Upper lobe of left lung (tissue), 6 donors: ENCODE measurements around the gene SMIM14. TPM values are rescaled to one million over a fixed set of nuclear protein-coding genes. Genes with fewer than 3 reads are reported as not detected.

ENCODE experiments used
- ATAC-seq, 2 donors: fragments of 200-7000 bp; cut with Tn5 transposase; one replicate each; pipeline ENCODE4 v1.9.1; 2022; ENCODE audit warnings: mild to moderate bottlenecking in 2 of 2, moderate library complexity in 2 of 2; ENCODE audit not compliant: low FRiP score in 2 of 2
- DNase-seq, 2 donors: peaks; one replicate each; pipeline ENCODE4 v3.0.0-alpha.2; 2019 to 2020
- H3K27ac ChIP-seq, 4 donors: fragments of 200-600 bp; sonication (generic); one replicate each; pipeline ENCODE4 v1.5.1; 2016 to 2019
- H3K27me3 ChIP-seq, 4 donors: fragments of 200-600 bp; sonication (generic); one replicate each; pipeline ENCODE4 v1.5.1; 2017 to 2019
- H3K36me3 ChIP-seq, 4 donors: fragments of 200-600 bp; sonication (generic); one replicate each; pipeline ENCODE4 v1.5.1; 2016 to 2019
- H3K4me1 ChIP-seq, 4 donors: fragments of 200-600 bp; sonication (generic); one replicate each; pipeline ENCODE4 v1.5.1; 2018 to 2019
- H3K4me3 ChIP-seq, 4 donors: fragments of 200-600 bp; sonication (generic); one replicate each; pipeline ENCODE4 v1.5.1; 2017 to 2019; ENCODE audit warnings: mild to moderate bottlenecking in 2 of 4, moderate library complexity in 1 of 4
- H3K9me3 ChIP-seq, 4 donors: fragments of 200-600 bp; sonication (generic); one replicate each; pipeline ENCODE4 v1.5.1; 2018 to 2019
- EP300 ChIP-seq, 4 donors: sonication (generic); formaldehyde crosslinking; IDR thresholded peaks; one replicate each; pipeline ENCODE4 v1.5.1; 2017; ENCODE audit warnings: antibody characterized with exemption in 4 of 4, control low read depth in 2 of 4
- POLR2A ChIP-seq, 4 donors: fragments of 450-650 bp; IDR thresholded peaks; one replicate each; pipeline ENCODE4 v1.5.1; 2016 to 2017; ENCODE audit warnings: antibody characterized with exemption in 4 of 4, mild to moderate bottlenecking in 2 of 4
- POLR2AphosphoS5 ChIP-seq, 2 donors: sonication (generic); formaldehyde crosslinking; IDR thresholded peaks; one replicate each; pipeline ENCODE4 v1.5.1; 2017; ENCODE audit warnings: antibody characterized with exemption in 2 of 2
- WGBS, 2 donors: methylation state at CpG; one replicate each; pipeline ENCODE4 v1.1.5; 2017 to 2018; 5-methylcytosine and 5-hydroxymethylcytosine counted together
- total RNA-seq, 6 donors: library from RNA; depleted of rRNA in 4 of 6; stranded (reverse); fragments of >200 nt in 4 of 6; gene quantifications; one replicate each; pipeline versions ENCODE4 v1.1.0 to v1.2.1, GENCODE V29; 2016 to 2021
- TF ChIP-seq, protein P1 (sequence below), 6 experiments: fragments of 450-650 bp in 4 of 6; fragments of 200-600 bp in 2 of 6; sonication (generic) in 2 of 6; IDR thresholded peaks; one replicate each; pipeline ENCODE4 v1.5.1; 2016 to 2019; ENCODE audit warnings: antibody characterized with exemption in 6 of 6
- donor health status: DM: no; HTN: no; CAD: no; lungs with moderate emphysema.
- donor health status: DM: no; HTN: yes; CAD: no; lungs with severe emphysema.

SMIM14 gene
- total RNA-seq, 6 donors from 2014 or later, result 24.1 to 80.5 (median 40.4) TPM

DNA sequence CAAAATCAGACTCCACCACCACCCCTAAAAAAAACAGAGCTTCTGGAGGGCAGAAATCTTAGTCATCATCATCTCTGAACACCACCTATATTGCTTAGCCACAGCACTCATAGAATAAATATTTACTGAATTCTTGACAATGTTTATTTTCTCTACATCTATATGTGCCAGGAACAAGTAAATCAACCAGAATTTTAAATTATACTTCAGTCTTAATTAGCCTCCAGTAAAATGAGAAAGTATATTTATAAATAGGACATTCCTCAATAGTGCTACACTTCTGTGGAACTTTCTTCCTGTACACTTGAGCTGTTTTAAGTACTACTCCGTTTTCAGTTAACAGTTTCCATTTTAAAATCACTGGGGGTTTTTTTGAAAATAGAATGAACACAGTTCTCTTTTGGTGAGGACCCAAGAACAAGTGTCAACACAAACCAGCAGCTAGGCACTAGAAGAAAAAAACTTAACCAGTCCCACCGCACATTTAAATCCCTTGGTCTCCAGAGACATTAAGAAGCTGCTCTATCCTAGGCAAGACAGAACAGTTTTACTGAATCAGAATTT is 25.5 kb downstream of the SMIM14 start:
- Histone ChIP-seq H3K4me3 (no peak overlapping the region), H3K9me3 (no peaks in the 10 kb centered on the region), H3K4me1 (peaks cover 0 to 19% (median 9%) of the 10 kb centered on the region in 4 donors), H3K36me3 (peaks cover 0 to 13% (median 0%) of the 10 kb centered on the region in 4 donors), H3K27ac (peak overlapping the region in 2 of 4 donors; percentile 34 to 55), H3K27me3 (no peaks in the 10 kb centered on the region)
- 25 to 37% methylated on average over 2 of the region's 2 CpGs for WGBS, 2 donors
- no peak for ATAC-seq
- no peak for DNase-seq
- TF ChIP-seq POLR2A (IDR thresholded peaks at IDR 0.05) (no peak), EP300 (IDR thresholded peaks at IDR 0.05) (no peak), POLR2AphosphoS5 (IDR thresholded peaks at IDR 0.05) (no peak)
- TF ChIP-seq, protein P1, sequence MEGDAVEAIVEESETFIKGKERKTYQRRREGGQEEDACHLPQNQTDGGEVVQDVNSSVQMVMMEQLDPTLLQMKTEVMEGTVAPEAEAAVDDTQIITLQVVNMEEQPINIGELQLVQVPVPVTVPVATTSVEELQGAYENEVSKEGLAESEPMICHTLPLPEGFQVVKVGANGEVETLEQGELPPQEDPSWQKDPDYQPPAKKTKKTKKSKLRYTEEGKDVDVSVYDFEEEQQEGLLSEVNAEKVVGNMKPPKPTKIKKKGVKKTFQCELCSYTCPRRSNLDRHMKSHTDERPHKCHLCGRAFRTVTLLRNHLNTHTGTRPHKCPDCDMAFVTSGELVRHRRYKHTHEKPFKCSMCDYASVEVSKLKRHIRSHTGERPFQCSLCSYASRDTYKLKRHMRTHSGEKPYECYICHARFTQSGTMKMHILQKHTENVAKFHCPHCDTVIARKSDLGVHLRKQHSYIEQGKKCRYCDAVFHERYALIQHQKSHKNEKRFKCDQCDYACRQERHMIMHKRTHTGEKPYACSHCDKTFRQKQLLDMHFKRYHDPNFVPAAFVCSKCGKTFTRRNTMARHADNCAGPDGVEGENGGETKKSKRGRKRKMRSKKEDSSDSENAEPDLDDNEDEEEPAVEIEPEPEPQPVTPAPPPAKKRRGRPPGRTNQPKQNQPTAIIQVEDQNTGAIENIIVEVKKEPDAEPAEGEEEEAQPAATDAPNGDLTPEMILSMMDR (IDR thresholded peaks at IDR 0.05), result no peak

DNA sequence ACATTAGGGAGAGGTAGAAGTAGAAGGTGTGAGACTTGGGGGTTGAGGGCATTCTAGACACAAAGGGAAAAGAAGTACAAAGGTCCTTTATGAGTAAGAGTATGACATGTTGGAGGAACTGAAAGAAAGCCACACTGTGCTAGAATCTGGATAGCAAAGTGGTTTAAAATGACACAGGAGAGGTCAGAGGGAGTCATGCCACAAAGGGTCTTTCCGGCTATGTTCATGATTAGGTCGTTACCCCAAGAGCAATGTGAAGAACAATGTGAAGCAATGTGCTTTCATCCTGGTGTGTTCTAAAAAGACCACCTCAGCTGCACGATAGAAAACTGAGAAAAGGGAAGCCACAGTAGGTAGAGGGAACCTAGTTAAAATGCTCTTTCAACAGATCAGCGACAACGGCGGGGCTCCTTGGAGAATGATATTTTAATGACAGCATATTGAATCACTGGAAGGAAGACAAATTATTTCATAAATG is 29.2 kb downstream of the SMIM14 start:
- Histone ChIP-seq H3K4me1 (peaks cover 0 to 16% (median 8%) of the 10 kb centered on the region in 4 donors), H3K9me3 (no peaks in the 10 kb centered on the region), H3K27ac (no peak overlapping the region), H3K27me3 (no peaks in the 10 kb centered on the region), H3K4me3 (no peak overlapping the region), H3K36me3 (peaks cover 0 to 25% (median 3%) of the 10 kb centered on the region in 4 donors)
- 77 to 79% methylated on average over 6 of the region's 6 CpGs for WGBS, 2 donors
- ATAC-seq (peak in 1 of 2 donors; percentile 64), DNase-seq (no peak)
- TF ChIP-seq POLR2AphosphoS5 (IDR thresholded peaks at IDR 0.05) (no peak), EP300 (IDR thresholded peaks at IDR 0.05) (no peak), POLR2A (IDR thresholded peaks at IDR 0.05) (no peak)
- TF ChIP-seq, protein P1 (IDR thresholded peaks at IDR 0.05), result no peak

DNA sequence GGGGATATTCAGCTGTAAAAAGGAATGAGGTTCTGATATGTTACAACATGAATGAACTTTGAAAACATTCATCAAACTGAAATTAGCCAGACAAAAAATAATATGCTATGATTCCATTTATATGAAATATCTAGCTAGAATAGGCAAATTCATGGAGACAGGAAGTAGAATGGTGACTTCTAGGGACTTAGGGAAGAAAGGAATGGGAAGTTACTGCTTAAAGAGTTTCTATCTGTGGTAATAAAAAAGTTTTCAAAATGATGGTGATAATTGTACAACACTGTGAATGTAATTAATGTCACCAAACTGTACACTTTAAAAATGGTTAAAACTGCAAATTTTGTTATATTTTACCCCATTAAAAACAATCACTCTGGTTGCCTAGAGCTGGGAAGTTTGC is 30.2 kb downstream of the SMIM14 start:
- DNase-seq (no peak), ATAC-seq (no peak)
- H3K4me3 ChIP-seq, result no peak overlapping the region
- no peak for TF ChIP-seq POLR2AphosphoS5 (IDR thresholded peaks at IDR 0.05)
- TF ChIP-seq POLR2A (IDR thresholded peaks at IDR 0.05), result no peak
- TF ChIP-seq EP300 (IDR thresholded peaks at IDR 0.05), result no peak
- TF ChIP-seq, protein P1 (IDR thresholded peaks at IDR 0.05), result no peak
- H3K9me3 ChIP-seq, result no peaks in the 10 kb centered on the region
- H3K36me3 ChIP-seq, result peaks cover 0 to 35% (median 10%) of the 10 kb centered on the region in 4 donors
- H3K27me3 ChIP-seq, result no peaks in the 10 kb centered on the region
- H3K27ac ChIP-seq, result no peak overlapping the region
- peaks cover 0 to 9% (median 4%) of the 10 kb centered on the region in 4 donors for H3K4me1 ChIP-seq

DNA sequence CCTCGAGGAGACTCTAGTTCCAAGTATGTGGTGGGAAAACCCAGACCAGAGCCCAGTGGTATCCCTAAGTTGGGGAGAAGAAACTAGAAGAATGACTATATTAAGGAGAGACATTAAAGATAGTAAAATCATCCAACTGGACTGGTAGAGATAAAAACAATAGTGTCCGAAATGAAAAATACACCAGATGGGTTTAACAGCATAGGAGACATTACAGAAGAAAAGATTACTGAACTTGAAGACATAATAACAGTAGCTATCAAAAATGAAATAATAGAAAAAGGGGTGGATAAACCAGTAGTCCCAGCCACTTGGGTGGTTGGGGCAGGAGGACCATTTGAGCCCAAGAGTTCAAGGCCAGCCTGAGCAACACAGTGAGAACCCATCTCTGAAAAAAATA is 31.9 kb downstream of the SMIM14 start:
- H3K4me1 ChIP-seq, result no peaks in the 10 kb centered on the region
- peaks cover 0 to 50% (median 17%) of the 10 kb centered on the region in 4 donors for H3K36me3 ChIP-seq
- TF ChIP-seq EP300 (IDR thresholded peaks at IDR 0.05) (no peak), POLR2A (IDR thresholded peaks at IDR 0.05) (no peak), POLR2AphosphoS5 (IDR thresholded peaks at IDR 0.05) (no peak)
- TF ChIP-seq, protein P1 (IDR thresholded peaks at IDR 0.05), result no peak
- H3K4me3 ChIP-seq, result no peak overlapping the region
- ATAC-seq (no peak), DNase-seq (no peak)
- no peaks in the 10 kb centered on the region for H3K27me3 ChIP-seq
- no peak overlapping the region for H3K27ac ChIP-seq
- WGBS, 2 donors, result 94 to 97% methylated on average over 2 of the region's 2 CpGs
- H3K9me3 ChIP-seq, result no peaks in the 10 kb centered on the region
